ENCODE results near the gene ENO2. TPM values are rescaled to one million over a fixed set of nuclear protein-coding genes. Genes with fewer than 3 reads are reported as not detected.
"Not testable (repeated sequence)": the region's sequence is repeated elsewhere in the genome, so short reads cannot be mapped to it uniquely, and the experiment has no call there.

The ENO2 gene
- total RNA-seq, 2 donors from 2014 or later, result 3.1 to 10.9 TPM

DNA sequence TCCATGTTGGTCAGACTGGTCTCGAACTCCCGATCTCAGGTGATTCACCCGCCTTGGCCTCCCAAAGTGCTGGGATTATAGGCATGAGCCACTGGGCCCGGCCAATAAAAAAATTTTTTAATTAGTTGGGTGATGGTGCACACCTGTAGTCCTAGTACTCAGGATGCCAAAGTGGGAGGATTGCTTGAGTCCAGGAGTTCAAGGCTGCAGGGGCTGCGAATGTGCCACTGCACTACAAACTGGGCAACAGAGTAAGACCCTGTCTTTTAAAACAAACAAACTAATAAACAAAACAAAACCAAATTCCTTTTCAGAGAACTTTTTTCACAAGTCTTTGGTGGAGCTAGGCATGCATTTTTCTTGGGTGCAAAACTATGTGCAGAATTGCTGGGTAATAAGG, 31.1 kb upstream of the ENO2 start:
- intact Hi-C loops (cut with DNase I, micrococcal nuclease), result no loop called here
- no peak for DNase-seq
- no peak for ATAC-seq

- intact Hi-C loops (cut with DNase I, micrococcal nuclease), result no loop called here
- no peak for DNase-seq
Measured at GRCh38 chr12:6883683-6884082, 30.7 kb upstream of the ENO2 start.

GRCh38 chr12:6884539-6884938, 29.8 kb upstream of the ENO2 start:
- DNase-seq (no peak), ATAC-seq (no peak)
- intact Hi-C loops (cut with DNase I, micrococcal nuclease), result no loop called here

More at GRCh38 chr12:6883683-6884082, 30.7 kb upstream of the ENO2 start:
- no peak for ATAC-seq

DNA sequence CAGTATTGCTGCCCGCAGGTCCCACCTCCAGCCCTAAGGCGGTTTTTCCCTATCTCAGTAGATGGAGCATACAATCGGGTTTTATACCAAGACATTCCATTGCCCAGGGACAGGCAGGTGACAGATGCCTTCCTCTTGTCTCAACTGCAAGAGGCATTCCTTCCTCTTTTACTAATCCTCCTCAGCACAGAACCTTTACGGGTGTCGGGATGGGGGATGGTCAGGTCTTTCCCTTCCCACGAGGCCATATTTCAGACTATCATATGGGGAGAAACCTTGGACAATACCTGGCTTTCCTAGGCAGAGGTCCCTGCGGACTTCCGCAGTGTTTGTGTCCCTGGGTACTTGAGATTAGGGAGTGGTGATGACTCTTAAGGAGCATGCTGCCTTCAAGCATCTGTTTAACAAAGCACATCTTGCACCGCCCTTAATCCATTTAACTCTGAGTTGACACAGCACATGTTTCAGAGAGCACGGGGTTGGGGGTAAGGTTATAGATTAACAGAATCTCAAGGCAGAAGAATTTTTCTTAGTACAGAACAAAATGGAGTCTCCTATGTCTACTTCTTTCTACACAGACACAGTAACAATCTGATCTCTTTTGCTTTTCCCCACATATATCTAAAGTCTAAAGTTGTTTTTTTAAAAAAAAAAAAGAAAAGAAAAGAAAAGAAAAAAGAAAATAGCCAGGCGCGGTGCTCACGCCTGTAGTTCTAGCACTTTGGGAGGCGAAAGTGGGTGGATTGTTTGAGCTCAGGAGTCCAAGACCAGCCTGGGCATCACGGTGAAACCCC, 28.0 kb upstream of the ENO2 start:
- intact Hi-C loops (cut with DNase I, micrococcal nuclease); DNase-seq; ATAC-seq: not testable (repeated sequence)

DNA sequence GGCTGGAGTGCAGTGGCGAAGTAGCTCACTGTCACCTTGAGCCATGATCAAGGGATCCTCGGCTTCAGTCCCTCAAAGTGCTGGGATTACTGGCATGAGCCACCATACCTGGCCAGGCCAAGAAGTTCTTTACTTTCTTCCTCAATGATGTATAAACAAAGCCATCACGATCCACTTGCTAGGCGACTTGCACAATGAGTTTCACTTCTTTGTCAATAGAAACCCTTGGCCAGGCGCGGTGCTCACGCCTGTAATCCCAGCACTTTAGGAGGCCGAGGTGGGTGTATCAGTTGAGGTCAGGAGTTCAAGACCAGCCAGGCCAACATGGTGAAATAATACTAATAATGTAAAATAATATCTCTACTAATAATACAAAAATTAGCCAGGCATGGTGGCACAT, 26.9 kb upstream of the ENO2 start:
- peak in 1 of 2 donors; percentile 64 for DNase-seq
- ATAC-seq, result peak; percentile 31
- intact Hi-C loops (cut with DNase I, micrococcal nuclease), result no loop called here

DNA sequence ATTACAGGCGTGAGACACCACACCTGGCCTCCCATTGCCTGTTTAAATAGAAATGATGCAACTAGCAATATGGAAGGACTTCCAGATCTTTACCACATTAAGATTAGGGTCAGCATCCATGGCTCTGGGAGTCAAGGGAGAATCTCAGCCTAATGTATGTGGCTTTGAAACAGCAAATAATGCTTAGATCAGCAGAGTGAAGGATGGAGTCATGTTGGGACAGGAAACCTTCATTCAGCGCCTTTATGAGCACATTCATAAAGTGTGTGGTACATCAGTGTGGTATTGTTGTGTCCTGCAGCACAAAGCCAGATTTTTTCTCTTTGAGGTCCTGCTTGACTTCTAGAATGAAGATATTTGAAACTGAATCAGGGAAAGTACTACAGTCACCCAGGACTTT, 26.0 kb upstream of the ENO2 start:
- DNase-seq (no peak), ATAC-seq (no peak)
- intact Hi-C loops (cut with DNase I, micrococcal nuclease), result no loop called here

- DNase-seq; ATAC-seq; intact Hi-C loops (cut with DNase I, micrococcal nuclease): not testable (repeated sequence)
Measured at GRCh38 chr12:6888794-6889193, 25.6 kb upstream of the ENO2 start.

GRCh38 chr12:6889775-6890573, 24.4 kb upstream of the ENO2 start:
- ATAC-seq; intact Hi-C loops (cut with DNase I, micrococcal nuclease); DNase-seq: not testable (repeated sequence)

GRCh38 chr12:6890789-6891645, 23.4 kb upstream of the ENO2 start:
- ATAC-seq (peak; percentile 93), DNase-seq (peak; percentile 96 to 100)
- intact Hi-C loops (cut with DNase I, micrococcal nuclease), result no loop called here

- intact Hi-C loops (cut with DNase I, micrococcal nuclease), result no loop called here
- ATAC-seq (peak; percentile 5), DNase-seq (no peak)
Measured at GRCh38 chr12:6891646-6892001, 22.8 kb upstream of the ENO2 start.

- DNase-seq; ATAC-seq; intact Hi-C loops (cut with DNase I, micrococcal nuclease): not testable (repeated sequence)
Measured at GRCh38 chr12:6892683-6893082, 21.7 kb upstream of the ENO2 start.

DNA sequence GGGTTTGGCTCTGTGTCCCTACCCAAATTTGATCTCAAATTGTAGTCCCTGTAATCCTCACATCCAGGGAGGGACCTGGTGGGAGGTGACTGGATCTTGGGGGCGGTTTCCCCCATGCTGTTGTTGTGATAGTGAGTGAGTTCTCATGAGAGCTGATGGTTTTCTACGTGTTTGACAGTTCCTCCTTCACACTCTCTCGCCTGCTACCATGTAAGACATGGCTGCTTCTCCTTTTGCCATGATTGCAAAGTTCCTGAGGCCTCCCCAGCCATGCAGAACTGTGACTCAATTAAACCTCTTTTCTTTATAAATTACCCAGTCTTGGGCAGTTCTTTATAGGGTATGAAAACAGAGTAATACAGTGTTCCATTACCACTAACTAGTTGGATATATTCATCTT, 20.1 kb upstream of the ENO2 start:
- DNase-seq (no peak), ATAC-seq (no peak)

GRCh38 chr12:6896846-6897435, 17.4 kb upstream of the ENO2 start:
- intact Hi-C loops (cut with DNase I, micrococcal nuclease), result no loop called here
- DNase-seq (no peak), ATAC-seq (no peak)

More for the DNA sequence above, 20.1 kb upstream of the ENO2 start:
- intact Hi-C loops (cut with DNase I, micrococcal nuclease), result no loop called here

DNA sequence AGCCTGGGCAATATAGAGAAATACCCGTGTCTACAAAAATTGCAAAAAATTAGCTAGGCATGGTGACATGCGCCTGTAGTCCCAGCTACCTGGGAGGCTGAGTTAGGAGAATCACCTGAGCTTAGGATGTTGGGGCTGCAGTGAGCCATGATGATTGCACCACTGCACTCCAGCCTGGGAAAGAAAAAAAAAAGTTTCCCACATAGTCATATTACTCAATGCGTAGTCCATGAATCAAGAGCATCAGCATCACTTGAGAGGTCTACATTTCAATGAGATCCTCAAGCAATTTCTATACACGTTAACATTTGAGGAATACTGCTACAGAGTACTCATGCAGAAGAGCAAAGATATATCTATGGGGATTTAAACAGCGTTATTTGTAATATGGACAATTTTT, 15.0 kb upstream of the ENO2 start:
- ATAC-seq, result no peak

GRCh38 chr12:6899837-6900519, 14.4 kb upstream of the ENO2 start:
- intact Hi-C loops (cut with DNase I, micrococcal nuclease), result no loop called here
- peak; percentile 76 for ATAC-seq
- DNase-seq, result peak; percentile 85 to 91

More for the DNA sequence above, 15.0 kb upstream of the ENO2 start:
- intact Hi-C loops (cut with DNase I, micrococcal nuclease), result no loop called here
- no peak for DNase-seq

DNA sequence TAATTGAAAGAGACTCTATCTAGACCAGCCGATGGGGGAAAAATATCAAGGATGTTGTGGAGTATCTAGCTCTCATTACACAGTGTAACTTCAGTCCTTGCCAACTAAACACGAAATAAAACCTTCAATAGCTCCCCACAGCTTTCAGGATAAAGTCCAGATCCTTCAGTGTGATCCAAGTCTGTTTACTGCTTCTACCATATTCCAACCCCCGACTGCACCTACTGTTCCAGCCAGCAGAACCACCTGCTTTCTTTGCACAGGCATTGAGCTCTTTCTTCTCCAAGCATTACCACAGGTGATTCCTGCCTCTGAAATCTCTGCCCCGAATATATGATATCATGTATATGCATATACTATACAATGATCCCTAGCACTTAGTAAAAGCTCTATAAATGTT, 11.9 kb upstream of the ENO2 start:
- ATAC-seq, result peak; percentile 6
- DNase-seq, result no peak
- intact Hi-C loops (cut with DNase I, micrococcal nuclease), result no loop called here

DNA sequence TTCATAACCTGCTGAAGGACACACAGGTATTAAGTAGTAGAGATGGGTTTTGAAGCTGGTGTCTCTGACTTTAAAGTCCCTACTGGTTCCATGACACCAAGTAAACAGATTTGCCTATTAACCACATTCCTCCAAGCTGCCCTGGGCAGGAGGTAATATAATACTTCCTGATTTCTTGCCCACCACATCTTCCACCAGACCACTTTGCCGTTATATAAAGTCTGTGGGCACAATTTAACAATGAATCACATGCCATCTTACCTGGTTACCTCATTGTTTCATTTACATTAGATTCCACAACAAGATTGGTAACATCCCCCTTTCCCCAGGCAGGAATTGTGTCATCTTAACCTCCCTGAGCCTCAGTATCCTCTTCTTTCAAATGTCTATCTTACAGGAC, 10.7 kb upstream of the ENO2 start:
- intact Hi-C loops (cut with DNase I, micrococcal nuclease), result no loop called here
- ATAC-seq, result no peak
- no peak for DNase-seq

Measured in left colon (tissue), 2 donors.